Measurements from ENCODE around the gene CIZ1. TPM values are rescaled to one million over a fixed set of nuclear protein-coding genes. Genes with fewer than 3 reads are reported as not detected.
A peak's percentile ranks its signal among the peaks of the same experiment; 100 is the strongest.

Gene CIZ1
- total RNA-seq, 1 experiment from 2014 or later: 93.7 TPM

DNA sequence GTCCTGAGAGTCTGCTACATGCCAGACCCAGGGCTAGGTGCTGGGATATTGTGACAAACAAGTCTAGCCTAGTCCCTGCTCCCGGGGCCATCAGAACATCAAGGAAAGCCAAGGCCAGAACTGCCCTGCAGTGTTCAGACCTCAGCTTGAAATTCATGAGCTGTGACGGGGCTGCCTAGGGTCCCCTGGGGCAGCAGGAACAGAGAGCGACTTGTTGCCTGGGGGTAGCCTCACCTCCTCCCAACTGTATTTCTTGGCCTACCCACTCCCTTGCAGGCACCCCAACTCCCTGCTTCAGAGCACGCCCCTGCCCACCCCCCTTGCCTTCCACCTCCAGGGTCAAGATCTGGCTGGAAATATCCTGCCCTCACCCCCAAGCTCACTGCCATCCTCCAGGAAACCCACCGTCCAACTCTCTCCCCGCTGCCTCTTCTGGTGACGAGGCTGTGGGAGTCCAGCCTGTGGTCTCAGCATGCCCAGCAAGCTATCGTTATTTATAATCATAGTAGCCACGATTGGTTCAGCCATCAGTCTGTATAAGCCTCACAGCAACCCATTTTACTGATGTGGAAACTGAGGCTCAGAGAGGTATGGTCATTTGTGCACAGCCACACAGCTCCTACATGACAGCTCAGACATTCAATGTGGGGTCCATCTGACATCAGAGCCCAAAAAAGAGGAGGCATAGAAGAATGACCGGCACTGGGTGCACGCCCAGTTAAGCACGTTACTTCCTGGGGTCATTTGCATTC is 22.6 kb upstream of the CIZ1 start:
- Mint-ChIP-seq H3K9me3 (ENCODE audit: low read depth, unreplicated experiment) (no peaks in the 10 kb centered on the region), H3K27me3 (ENCODE audit: unreplicated experiment) (no peaks in the 10 kb centered on the region), H3K36me3 (ENCODE audit: insufficient read depth, unreplicated experiment) (peaks cover 16% of the 10 kb centered on the region), H3K27ac (ENCODE audit: unreplicated experiment) (no peak overlapping the region), H3K4me3 (ENCODE audit: low read depth, unreplicated experiment) (no peak overlapping the region), H3K4me1 (ENCODE audit: low read depth, unreplicated experiment) (peaks cover 23% of the 10 kb centered on the region)
- TF ChIP-seq, protein P1, sequence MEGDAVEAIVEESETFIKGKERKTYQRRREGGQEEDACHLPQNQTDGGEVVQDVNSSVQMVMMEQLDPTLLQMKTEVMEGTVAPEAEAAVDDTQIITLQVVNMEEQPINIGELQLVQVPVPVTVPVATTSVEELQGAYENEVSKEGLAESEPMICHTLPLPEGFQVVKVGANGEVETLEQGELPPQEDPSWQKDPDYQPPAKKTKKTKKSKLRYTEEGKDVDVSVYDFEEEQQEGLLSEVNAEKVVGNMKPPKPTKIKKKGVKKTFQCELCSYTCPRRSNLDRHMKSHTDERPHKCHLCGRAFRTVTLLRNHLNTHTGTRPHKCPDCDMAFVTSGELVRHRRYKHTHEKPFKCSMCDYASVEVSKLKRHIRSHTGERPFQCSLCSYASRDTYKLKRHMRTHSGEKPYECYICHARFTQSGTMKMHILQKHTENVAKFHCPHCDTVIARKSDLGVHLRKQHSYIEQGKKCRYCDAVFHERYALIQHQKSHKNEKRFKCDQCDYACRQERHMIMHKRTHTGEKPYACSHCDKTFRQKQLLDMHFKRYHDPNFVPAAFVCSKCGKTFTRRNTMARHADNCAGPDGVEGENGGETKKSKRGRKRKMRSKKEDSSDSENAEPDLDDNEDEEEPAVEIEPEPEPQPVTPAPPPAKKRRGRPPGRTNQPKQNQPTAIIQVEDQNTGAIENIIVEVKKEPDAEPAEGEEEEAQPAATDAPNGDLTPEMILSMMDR (IDR thresholded peaks at IDR 0.05; ENCODE audit: unreplicated experiment): no peak
- intact Hi-C loops (cut with micrococcal nuclease; ENCODE audit: unreplicated experiment): no loop called here
- no TSS peak for BruUV-seq (replicated peaks)
- no peak for DNase-seq
- CTCF ChIA-PET: no interaction called here

DNA sequence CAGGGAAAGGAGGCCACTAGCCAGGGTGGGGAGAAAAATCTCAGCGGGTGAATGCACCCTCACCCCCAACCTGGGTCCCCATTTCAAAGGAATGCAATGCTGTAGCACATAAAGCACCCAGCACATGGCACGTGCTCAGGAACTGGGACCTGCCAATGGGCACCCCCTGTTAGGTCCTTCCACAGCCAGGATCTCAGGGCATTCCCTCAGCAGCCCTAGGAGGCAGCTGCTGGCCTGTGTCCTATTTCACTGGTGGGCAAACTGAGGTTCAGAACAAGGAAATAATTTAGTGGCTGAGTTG is 20.6 kb upstream of the CIZ1 start:
- TF ChIP-seq, protein P1 (IDR thresholded peaks at IDR 0.05; ENCODE audit: unreplicated experiment): no peak
- H3K4me1 Mint-ChIP-seq (ENCODE audit: low read depth, unreplicated experiment): peaks cover 27% of the 10 kb centered on the region
- H3K27me3 Mint-ChIP-seq (ENCODE audit: unreplicated experiment): no peaks in the 10 kb centered on the region
- H3K9me3 Mint-ChIP-seq (ENCODE audit: low read depth, unreplicated experiment): no peaks in the 10 kb centered on the region
- CTCF ChIA-PET: interaction anchor here (1.0 kb wide), 1 partner anchor 19 kb away, joined by 3 read pairs; no protein-coding TSS in a partner anchor
- peak overlapping the region; percentile 22 for H3K4me3 Mint-ChIP-seq (ENCODE audit: low read depth, unreplicated experiment)
- peaks cover 19% of the 10 kb centered on the region for H3K36me3 Mint-ChIP-seq (ENCODE audit: insufficient read depth, unreplicated experiment)
- BruUV-seq (replicated peaks): no TSS peak
- intact Hi-C loops (cut with micrococcal nuclease; ENCODE audit: unreplicated experiment): no loop called here
- DNase-seq: no peak
- peak overlapping the region; percentile 27 for H3K27ac Mint-ChIP-seq (ENCODE audit: unreplicated experiment)

DNA sequence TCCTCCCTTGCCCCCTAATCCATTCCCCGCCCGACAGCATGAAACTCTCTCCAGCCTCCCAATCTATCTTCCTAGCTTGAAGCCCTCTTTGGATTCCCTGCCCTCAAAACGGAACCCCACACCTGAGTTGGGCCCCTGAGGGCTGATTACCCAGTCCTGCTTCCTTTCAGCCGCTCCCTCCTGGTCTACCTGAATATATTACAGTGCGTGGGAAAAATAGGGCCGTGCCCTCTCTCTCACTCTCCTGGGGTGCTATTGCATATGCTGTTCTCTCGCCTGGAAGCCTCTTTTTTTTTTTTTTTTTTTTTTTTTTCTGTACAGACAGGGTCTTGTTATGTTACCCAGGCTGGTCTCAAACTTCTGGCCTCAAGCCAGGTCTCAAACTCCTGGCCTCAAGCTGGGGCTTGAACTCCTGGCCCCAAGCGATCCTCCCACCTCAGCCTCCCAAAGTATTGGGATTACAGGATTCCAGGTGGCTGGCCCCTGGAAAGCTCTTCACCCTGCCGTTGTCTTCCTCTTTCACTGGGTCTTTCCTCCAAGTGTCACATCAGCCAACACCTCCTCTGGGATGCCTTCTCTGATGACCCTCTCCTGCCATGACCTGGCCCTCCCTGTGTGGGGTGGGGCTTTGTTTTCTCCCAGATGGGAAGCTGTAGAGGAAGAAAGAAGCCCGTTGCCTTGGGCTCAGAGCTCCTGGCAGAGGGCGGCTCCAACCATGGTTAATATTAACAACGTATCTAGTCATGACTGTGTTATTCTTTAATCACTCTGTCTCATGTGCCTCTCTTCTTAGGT is 20.0 kb upstream of the CIZ1 start:
- CTCF ChIA-PET: interaction anchor here (1.0 kb wide), 1 partner anchor 18 kb away, joined by 3 read pairs; no protein-coding TSS in a partner anchor
- no peaks in the 10 kb centered on the region for H3K9me3 Mint-ChIP-seq (ENCODE audit: low read depth, unreplicated experiment)
- peak overlapping the region; percentile 27 for H3K27ac Mint-ChIP-seq (ENCODE audit: unreplicated experiment)
- H3K4me3 Mint-ChIP-seq (ENCODE audit: low read depth, unreplicated experiment): peak overlapping the region; percentile 22
- no peaks in the 10 kb centered on the region for H3K27me3 Mint-ChIP-seq (ENCODE audit: unreplicated experiment)
- BruUV-seq (replicated peaks): no TSS peak
- TF ChIP-seq, protein P1 (IDR thresholded peaks at IDR 0.05; ENCODE audit: unreplicated experiment): no peak
- H3K4me1 Mint-ChIP-seq (ENCODE audit: low read depth, unreplicated experiment): peaks cover 32% of the 10 kb centered on the region
- intact Hi-C loops (cut with micrococcal nuclease; ENCODE audit: unreplicated experiment): no loop called here
- H3K36me3 Mint-ChIP-seq (ENCODE audit: insufficient read depth, unreplicated experiment): peaks cover 24% of the 10 kb centered on the region
- peak; percentile 32 for DNase-seq

DNA sequence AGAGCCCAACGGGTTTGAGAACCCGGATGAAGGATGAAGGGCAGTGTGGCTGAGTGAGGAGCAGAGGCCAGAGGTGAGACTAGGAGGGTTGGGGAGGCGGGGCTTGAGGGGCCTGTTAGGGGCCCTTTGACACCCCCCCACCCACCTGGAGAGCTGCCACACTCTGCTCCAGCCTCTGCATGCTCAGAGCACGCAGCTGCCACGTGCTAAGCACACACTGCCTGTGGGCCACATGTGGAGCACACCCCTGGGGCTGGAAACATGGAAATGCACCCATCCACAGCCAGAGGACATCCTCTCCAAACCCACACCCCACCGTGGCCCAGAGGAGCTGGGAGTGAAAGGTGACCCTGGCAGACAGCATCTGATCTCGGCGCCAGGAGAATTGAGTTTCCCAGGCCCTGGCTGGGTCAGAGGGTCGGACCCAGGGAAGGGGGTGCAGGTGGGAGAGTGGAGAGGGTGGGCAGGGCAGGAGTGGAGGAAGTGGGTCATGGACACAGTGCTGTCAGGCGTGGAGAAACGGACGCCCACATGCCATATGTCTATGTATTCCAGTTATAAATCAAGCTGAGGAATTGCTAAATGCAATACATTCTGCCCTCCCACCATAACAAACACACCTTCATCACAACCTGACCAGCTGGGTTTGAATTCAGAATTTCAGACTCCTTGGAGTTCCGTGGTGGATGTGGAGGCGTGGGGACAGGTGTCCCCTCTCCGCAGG is 17.7 kb upstream of the CIZ1 start:
- CTCF ChIA-PET: no interaction called here
- Mint-ChIP-seq H3K4me1 (ENCODE audit: low read depth, unreplicated experiment) (peaks cover 37% of the 10 kb centered on the region), H3K27me3 (ENCODE audit: unreplicated experiment) (no peaks in the 10 kb centered on the region)

More for the DNA sequence above, 17.7 kb upstream of the CIZ1 start:
- H3K4me3 Mint-ChIP-seq (ENCODE audit: low read depth, unreplicated experiment): no peak overlapping the region
- TF ChIP-seq, protein P1 (IDR thresholded peaks at IDR 0.05; ENCODE audit: unreplicated experiment): no peak
- peaks cover 34% of the 10 kb centered on the region for H3K36me3 Mint-ChIP-seq (ENCODE audit: insufficient read depth, unreplicated experiment)
- no peak for DNase-seq
- intact Hi-C loops (cut with micrococcal nuclease; ENCODE audit: unreplicated experiment): no loop called here
- no TSS peak for BruUV-seq (replicated peaks)
- no peak overlapping the region for H3K27ac Mint-ChIP-seq (ENCODE audit: unreplicated experiment)
- H3K9me3 Mint-ChIP-seq (ENCODE audit: low read depth, unreplicated experiment): no peaks in the 10 kb centered on the region

Measured in Calu3 (cell line).